Measurements from ENCODE around the gene NPTX1.

NPTX1 gene

GRCh38 chr17:80442323-80442659 lies 34.1 kb downstream of the NPTX1 start:
- Histone ChIP-seq H2AFZ (ENCODE audit: low read length, unreplicated experiment) (no peak overlapping the region), H3K27me3 (ENCODE audit: insufficient read depth, low read length) (no peaks in the 10 kb centered on the region), H3K4me1 (ENCODE audit: control insufficient read depth, insufficient read depth, low read length, unreplicated experiment) (no peaks in the 10 kb centered on the region), H3K79me2 (ENCODE audit: control insufficient read depth, insufficient read depth, low read length, unreplicated experiment) (no peaks in the 10 kb centered on the region), H3K36me3 (ENCODE audit: insufficient read depth, low read length) (no peaks in the 10 kb centered on the region), H3K27ac (ENCODE audit: low read depth, low read length) (no peak overlapping the region), H3K4me3 (ENCODE audit: low read depth, low read length) (no peak overlapping the region)

GRCh38 chr17:80441598-80442322 lies 34.6 kb downstream of the NPTX1 start:
- H3K79me2 ChIP-seq (ENCODE audit: control insufficient read depth, insufficient read depth, low read length, unreplicated experiment) = no peaks in the 10 kb centered on the region
- H3K4me1 ChIP-seq (ENCODE audit: control insufficient read depth, insufficient read depth, low read length, unreplicated experiment) = no peaks in the 10 kb centered on the region
- H3K27me3 ChIP-seq (ENCODE audit: insufficient read depth, low read length) = no peaks in the 10 kb centered on the region
- H3K4me3 ChIP-seq (ENCODE audit: low read depth, low read length) = no peak overlapping the region
- H3K36me3 ChIP-seq (ENCODE audit: insufficient read depth, low read length) = no peaks in the 10 kb centered on the region
- H2AFZ ChIP-seq (ENCODE audit: low read length, unreplicated experiment) = no peak overlapping the region
- H3K27ac ChIP-seq (ENCODE audit: low read depth, low read length) = no peak overlapping the region

- no peaks in the 10 kb centered on the region for H3K36me3 ChIP-seq (ENCODE audit: insufficient read depth, low read length)
- no peaks in the 10 kb centered on the region for H3K4me1 ChIP-seq (ENCODE audit: control insufficient read depth, insufficient read depth, low read length, unreplicated experiment)
- no peak overlapping the region for H3K4me3 ChIP-seq (ENCODE audit: low read depth, low read length)
- no peaks in the 10 kb centered on the region for H3K27me3 ChIP-seq (ENCODE audit: insufficient read depth, low read length)
- H2AFZ ChIP-seq (ENCODE audit: low read length, unreplicated experiment) = no peak overlapping the region
- no peaks in the 10 kb centered on the region for H3K79me2 ChIP-seq (ENCODE audit: control insufficient read depth, insufficient read depth, low read length, unreplicated experiment)
- H3K27ac ChIP-seq (ENCODE audit: low read depth, low read length) = no peak overlapping the region
Observed at GRCh38 chr17:80441133-80441578, 35.3 kb downstream of the NPTX1 start.

GRCh38 chr17:80439499-80439898 lies 36.9 kb downstream of the NPTX1 start:
- Histone ChIP-seq H3K27ac (ENCODE audit: low read depth, low read length) (no peak overlapping the region), H2AFZ (ENCODE audit: low read length, unreplicated experiment) (no peak overlapping the region), H3K4me3 (ENCODE audit: low read depth, low read length) (no peak overlapping the region), H3K79me2 (ENCODE audit: control insufficient read depth, insufficient read depth, low read length, unreplicated experiment) (no peaks in the 10 kb centered on the region), H3K27me3 (ENCODE audit: insufficient read depth, low read length) (no peaks in the 10 kb centered on the region), H3K4me1 (ENCODE audit: control insufficient read depth, insufficient read depth, low read length, unreplicated experiment) (no peaks in the 10 kb centered on the region), H3K36me3 (ENCODE audit: insufficient read depth, low read length) (no peaks in the 10 kb centered on the region)

- Histone ChIP-seq H3K4me1 (ENCODE audit: control insufficient read depth, insufficient read depth, low read length, unreplicated experiment) (no peaks in the 10 kb centered on the region), H2AFZ (ENCODE audit: low read length, unreplicated experiment) (no peak overlapping the region), H3K27me3 (ENCODE audit: insufficient read depth, low read length) (no peaks in the 10 kb centered on the region), H3K79me2 (ENCODE audit: control insufficient read depth, insufficient read depth, low read length, unreplicated experiment) (no peaks in the 10 kb centered on the region), H3K36me3 (ENCODE audit: insufficient read depth, low read length) (no peaks in the 10 kb centered on the region), H3K27ac (ENCODE audit: low read depth, low read length) (no peak overlapping the region), H3K4me3 (ENCODE audit: low read depth, low read length) (no peak overlapping the region)
Observed at GRCh38 chr17:80438806-80439205, 37.6 kb downstream of the NPTX1 start.

- no peaks in the 10 kb centered on the region for H3K4me1 ChIP-seq (ENCODE audit: control insufficient read depth, insufficient read depth, low read length, unreplicated experiment)
- no peaks in the 10 kb centered on the region for H3K36me3 ChIP-seq (ENCODE audit: insufficient read depth, low read length)
- H3K4me3 ChIP-seq (ENCODE audit: low read depth, low read length) = no peak overlapping the region
- no peaks in the 10 kb centered on the region for H3K27me3 ChIP-seq (ENCODE audit: insufficient read depth, low read length)
- no peaks in the 10 kb centered on the region for H3K79me2 ChIP-seq (ENCODE audit: control insufficient read depth, insufficient read depth, low read length, unreplicated experiment)
- no peak overlapping the region for H3K27ac ChIP-seq (ENCODE audit: low read depth, low read length)
- H2AFZ ChIP-seq (ENCODE audit: low read length, unreplicated experiment) = no peak overlapping the region
Observed at GRCh38 chr17:80437532-80437931, 38.9 kb downstream of the NPTX1 start.

- H2AFZ ChIP-seq (ENCODE audit: low read length, unreplicated experiment) = no peak overlapping the region
- no peaks in the 10 kb centered on the region for H3K79me2 ChIP-seq (ENCODE audit: control insufficient read depth, insufficient read depth, low read length, unreplicated experiment)
- no peak overlapping the region for H3K27ac ChIP-seq (ENCODE audit: low read depth, low read length)
- no peak overlapping the region for H3K4me3 ChIP-seq (ENCODE audit: low read depth, low read length)
- no peaks in the 10 kb centered on the region for H3K4me1 ChIP-seq (ENCODE audit: control insufficient read depth, insufficient read depth, low read length, unreplicated experiment)
- no peaks in the 10 kb centered on the region for H3K36me3 ChIP-seq (ENCODE audit: insufficient read depth, low read length)
- no peaks in the 10 kb centered on the region for H3K27me3 ChIP-seq (ENCODE audit: insufficient read depth, low read length)
Observed at GRCh38 chr17:80433916-80434666, 42.3 kb downstream of the NPTX1 start.

GRCh38 chr17:80432961-80433550 lies 43.4 kb downstream of the NPTX1 start:
- Histone ChIP-seq H3K79me2 (ENCODE audit: control insufficient read depth, insufficient read depth, low read length, unreplicated experiment) (no peaks in the 10 kb centered on the region), H3K36me3 (ENCODE audit: insufficient read depth, low read length) (no peaks in the 10 kb centered on the region), H3K4me3 (ENCODE audit: low read depth, low read length) (no peak overlapping the region), H3K4me1 (ENCODE audit: control insufficient read depth, insufficient read depth, low read length, unreplicated experiment) (no peaks in the 10 kb centered on the region), H3K27ac (ENCODE audit: low read depth, low read length) (no peak overlapping the region), H2AFZ (ENCODE audit: low read length, unreplicated experiment) (no peak overlapping the region), H3K27me3 (ENCODE audit: insufficient read depth, low read length) (no peaks in the 10 kb centered on the region)

GRCh38 chr17:80432350-80432955 lies 44.0 kb downstream of the NPTX1 start:
- no peaks in the 10 kb centered on the region for H3K27me3 ChIP-seq (ENCODE audit: insufficient read depth, low read length)
- H3K4me1 ChIP-seq (ENCODE audit: control insufficient read depth, insufficient read depth, low read length, unreplicated experiment) = no peaks in the 10 kb centered on the region
- H3K36me3 ChIP-seq (ENCODE audit: insufficient read depth, low read length) = no peaks in the 10 kb centered on the region
- H3K79me2 ChIP-seq (ENCODE audit: control insufficient read depth, insufficient read depth, low read length, unreplicated experiment) = no peaks in the 10 kb centered on the region
- H3K27ac ChIP-seq (ENCODE audit: low read depth, low read length) = no peak overlapping the region
- no peak overlapping the region for H3K4me3 ChIP-seq (ENCODE audit: low read depth, low read length)
- H2AFZ ChIP-seq (ENCODE audit: low read length, unreplicated experiment) = no peak overlapping the region

- H3K27ac ChIP-seq (ENCODE audit: low read depth, low read length) = no peak overlapping the region
- no peak overlapping the region for H2AFZ ChIP-seq (ENCODE audit: low read length, unreplicated experiment)
- H3K79me2 ChIP-seq (ENCODE audit: control insufficient read depth, insufficient read depth, low read length, unreplicated experiment) = no peaks in the 10 kb centered on the region
- H3K4me3 ChIP-seq (ENCODE audit: low read depth, low read length) = no peak overlapping the region
- no peaks in the 10 kb centered on the region for H3K27me3 ChIP-seq (ENCODE audit: insufficient read depth, low read length)
- no peaks in the 10 kb centered on the region for H3K36me3 ChIP-seq (ENCODE audit: insufficient read depth, low read length)
- H3K4me1 ChIP-seq (ENCODE audit: control insufficient read depth, insufficient read depth, low read length, unreplicated experiment) = no peaks in the 10 kb centered on the region
Observed at GRCh38 chr17:80431246-80432195, 44.9 kb downstream of the NPTX1 start.
